OCI-LY3 (cell line): Measurements from ENCODE around the gene PIP5K1B.

Experiments used
- EZH2phosphoT487 ChIP-seq: fragments of 200-600 bp; shearing (Covaris generic); IDR thresholded peaks from 2 replicates; pipeline ENCODE4 v1.6.1; 2018; ENCODE audit warnings: antibody characterized with exemption, mixed run types, low read depth
- TF ChIP-seq, protein P1 (sequence below): fragments of 200-600, 300-600 bp; sonication (generic); IDR thresholded peaks from 2 replicates; pipeline ENCODE4 v1.5.1; 2014; ENCODE audit warnings: antibody characterized with exemption, low read length, low read depth

DNA sequence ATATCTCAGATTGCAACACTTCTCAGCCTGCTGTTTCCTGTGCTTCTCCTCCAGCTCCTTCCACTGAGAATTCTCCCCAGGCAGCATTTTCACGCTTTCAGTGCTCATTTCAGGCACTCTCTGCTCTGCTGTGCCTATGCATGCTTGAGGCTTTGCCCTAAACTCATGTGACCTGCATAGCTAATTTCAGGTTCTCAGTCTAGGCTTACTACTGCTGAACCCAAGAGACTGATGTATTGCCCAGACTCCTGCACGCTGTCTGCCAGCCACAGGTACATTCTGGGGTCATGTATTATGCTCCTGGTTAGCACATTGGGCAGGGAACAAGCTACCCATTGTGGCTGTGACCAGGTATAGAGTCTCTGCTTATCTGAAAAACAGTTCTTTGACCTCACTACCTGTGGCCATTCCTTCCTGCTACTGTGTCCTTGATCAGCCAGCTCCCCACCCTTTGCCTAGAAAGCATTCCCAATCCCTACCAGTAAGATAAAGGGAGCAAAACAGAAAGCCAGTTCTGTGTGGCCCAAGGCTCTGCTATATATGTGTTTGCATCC lies 34.7 kb downstream of the PIP5K1B start:
- TF ChIP-seq, protein P1, sequence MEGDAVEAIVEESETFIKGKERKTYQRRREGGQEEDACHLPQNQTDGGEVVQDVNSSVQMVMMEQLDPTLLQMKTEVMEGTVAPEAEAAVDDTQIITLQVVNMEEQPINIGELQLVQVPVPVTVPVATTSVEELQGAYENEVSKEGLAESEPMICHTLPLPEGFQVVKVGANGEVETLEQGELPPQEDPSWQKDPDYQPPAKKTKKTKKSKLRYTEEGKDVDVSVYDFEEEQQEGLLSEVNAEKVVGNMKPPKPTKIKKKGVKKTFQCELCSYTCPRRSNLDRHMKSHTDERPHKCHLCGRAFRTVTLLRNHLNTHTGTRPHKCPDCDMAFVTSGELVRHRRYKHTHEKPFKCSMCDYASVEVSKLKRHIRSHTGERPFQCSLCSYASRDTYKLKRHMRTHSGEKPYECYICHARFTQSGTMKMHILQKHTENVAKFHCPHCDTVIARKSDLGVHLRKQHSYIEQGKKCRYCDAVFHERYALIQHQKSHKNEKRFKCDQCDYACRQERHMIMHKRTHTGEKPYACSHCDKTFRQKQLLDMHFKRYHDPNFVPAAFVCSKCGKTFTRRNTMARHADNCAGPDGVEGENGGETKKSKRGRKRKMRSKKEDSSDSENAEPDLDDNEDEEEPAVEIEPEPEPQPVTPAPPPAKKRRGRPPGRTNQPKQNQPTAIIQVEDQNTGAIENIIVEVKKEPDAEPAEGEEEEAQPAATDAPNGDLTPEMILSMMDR: no peak
- no peak for TF ChIP-seq EZH2phosphoT487
